Skin epidermis (tissue), 12 donors: ENCODE data around the gene TCF19.
"Not testable (repeated sequence)": the region's sequence is repeated elsewhere in the genome, so short reads cannot be mapped to it uniquely, and the experiment has no call there.

Experiments used
- H3K27ac ChIP-seq, 21 experiments: fragments of 200-600 bp; sonication (generic) in 11 of 21; one replicate each; pipeline ENCODE4 v1.5.0; 2020; ENCODE audit warnings: mild to moderate bottlenecking in 3 of 21, inconsistent platforms in 2 of 21, moderate library complexity in 2 of 21
- H3K4me3 ChIP-seq, 7 experiments: fragments of 200-600 bp; sonication (generic) in 2 of 7; one replicate each; pipeline ENCODE4 v1.5.0; 2020; ENCODE audit warnings: inconsistent platforms in 2 of 7, mild to moderate bottlenecking in 2 of 7, moderate library complexity in 1 of 7

The TCF19 gene

GRCh38 chr6:31156641-31157040 lies 1.7 kb upstream of the TCF19 start:
- H3K4me3 ChIP-seq, result no peak overlapping the region
- no peak overlapping the region for H3K27ac ChIP-seq

GRCh38 chr6:31157513-31158139 lies 763 bp upstream of the TCF19 start, which contains the start of gene CCHCR1:
CCHCR1 (minus strand) TSS chr6:31157802; CDS start chr6:31157600, 202 bp downstream.
- Histone ChIP-seq H3K4me3 (peak within 1 kb of the TSS; percentile 54 to 77 (median 69)), H3K27ac (peak within 1 kb of the TSS in 20 of 21 experiments; percentile 58 to 93 (median 85))

GRCh38 chr6:31158863-31159855 lies 770 bp downstream of the TCF19 start:
- H3K27ac ChIP-seq, result peak overlapping the region in 18 of 21 experiments; percentile 11 to 93 (median 66)

GRCh38 chr6:31161216-31162126 lies 3.1 kb downstream of the TCF19 start:
- Histone ChIP-seq H3K4me3 (no peak overlapping the region), H3K27ac (no peak overlapping the region)

More at GRCh38 chr6:31158863-31159855, 770 bp downstream of the TCF19 start:
- peak overlapping the region; percentile 54 to 77 (median 69) for H3K4me3 ChIP-seq

GRCh38 chr6:31162463-31163165 lies 4.2 kb downstream of the TCF19 start:
- Histone ChIP-seq H3K4me3 (no peak overlapping the region), H3K27ac (no peak overlapping the region)

GRCh38 chr6:31163922-31164321 lies 5.5 kb downstream of the TCF19 start:
- no peak overlapping the region for H3K27ac ChIP-seq
- no peak overlapping the region for H3K4me3 ChIP-seq

GRCh38 chr6:31164475-31165063 lies 6.2 kb downstream of the TCF19 start:
- H3K27ac ChIP-seq, H3K4me3 ChIP-seq: not testable (repeated sequence)

GRCh38 chr6:31165064-31165832 lies 6.9 kb downstream of the TCF19 start:
- H3K4me3 ChIP-seq, H3K27ac ChIP-seq: not testable (repeated sequence)

GRCh38 chr6:31165986-31166385 lies 7.6 kb downstream of the TCF19 start:
- Histone ChIP-seq H3K4me3 (no peak overlapping the region), H3K27ac (no peak overlapping the region)

- no peak overlapping the region for H3K4me3 ChIP-seq
- no peak overlapping the region for H3K27ac ChIP-seq
These were observed 10.2 kb downstream of the TCF19 start for GRCh38 chr6:31168606-31169005.

GRCh38 chr6:31169123-31169857 lies 10.9 kb downstream of the TCF19 start:
- no peak overlapping the region for H3K27ac ChIP-seq
- no peak overlapping the region for H3K4me3 ChIP-seq

GRCh38 chr6:31169858-31170599 lies 11.6 kb downstream of the TCF19 start:
- H3K4me3 ChIP-seq, H3K27ac ChIP-seq: not testable (repeated sequence)

GRCh38 chr6:31170600-31170881 lies 12.2 kb downstream of the TCF19 start, which contains the start of gene POU5F1:
POU5F1 (minus strand) TSS chr6:31170682; CDS start chr6:31170620, 62 bp downstream.
- no peak within 1 kb of the TSS for H3K27ac ChIP-seq
- H3K4me3 ChIP-seq, result no peak within 1 kb of the TSS

GRCh38 chr6:31170987-31171671 lies 12.7 kb downstream of the TCF19 start:
- Histone ChIP-seq H3K4me3 (no peak overlapping the region), H3K27ac (no peak overlapping the region)

- H3K27ac ChIP-seq, result no peak overlapping the region
- no peak overlapping the region for H3K4me3 ChIP-seq
These were observed 13.8 kb downstream of the TCF19 start for GRCh38 chr6:31171931-31172905.
